Panc1 (cell line): Measurements from ENCODE around the gene RAI2. TPM values are rescaled to one million over a fixed set of nuclear protein-coding genes. Genes with fewer than 3 reads are reported as not detected.

Experiments used
- ATAC-seq: fragments of 200-7000 bp; cut with Tn5 transposase; 2 replicates; pipeline ENCODE4 v1.9.1; 2020; ENCODE audit warnings: mild to moderate bottlenecking, moderate library complexity
- BruUV-seq: library from RNA; stranded (reverse); fragments of 400-500 nt; replicated peaks from 2 replicates; lab custom pipeline; 2021; lab: Mats Ljungman, UMichigan
- CTCF ChIA-PET: fragments of 300-600 bp; sonication (Branson Sonifier 250); formaldehyde crosslinking; loops from one replicate; lab custom pipeline; 2022; ENCODE audit warnings: antibody characterized with exemption; lab: Charles Lee
- POLR2A ChIA-PET: fragments of 300-600 bp; sonication (Branson Sonifier 250); formaldehyde crosslinking; loops from one replicate; lab custom pipeline; 2022; ENCODE audit warnings: antibody characterized with exemption; lab: Charles Lee
- DNase-seq: peaks from one replicate; pipeline ENCODE4 v3.0.0-alpha.2; 2010; ENCODE audit warnings: low read depth, low spot score
- H3K27ac ChIP-seq: 2 replicates; pipeline ENCODE4 v1.5.1; 2011; ENCODE audit warnings: mild to moderate bottlenecking, low read length, inconsistent platforms
- H3K27me3 ChIP-seq: fragments of 200-500 bp; sonication (Bioruptor generic); 2 replicates; pipeline ENCODE4 v1.6.0; 2014; ENCODE audit warnings: low read length, inconsistent platforms; ENCODE audit not compliant: control insufficient read depth, insufficient read depth
- H3K36me3 ChIP-seq: fragments of 200-500 bp; sonication (Bioruptor generic); 2 replicates; pipeline ENCODE4 v1.5.1; 2014; ENCODE audit warnings: inconsistent platforms, mild to moderate bottlenecking, low read length, moderate library complexity; ENCODE audit not compliant: control insufficient read depth, insufficient read depth
- H3K4me1 ChIP-seq: 2 replicates; pipeline ENCODE4 v1.5.1; 2011; ENCODE audit warnings: inconsistent platforms, mild to moderate bottlenecking, low read length, moderate library complexity; ENCODE audit not compliant: control insufficient read depth, insufficient read depth
- H3K4me3 ChIP-seq, 2 experiments: 2 replicates each; pipeline ENCODE4 v1.5.1; 2011 to 2012; ENCODE audit warnings: low read depth in 2 of 2, low read length in 2 of 2, mild to moderate bottlenecking in 2 of 2, inconsistent platforms in 1 of 2, moderate library complexity in 1 of 2
- H3K9me3 ChIP-seq: fragments of 200-500 bp; sonication (Bioruptor generic); 2 replicates; pipeline ENCODE4 v1.5.1; 2014; ENCODE audit warnings: low read depth, mild to moderate bottlenecking, inconsistent platforms, low read length, moderate library complexity; ENCODE audit not compliant: control insufficient read depth, insufficient read depth
- POLR2AphosphoS5 ChIP-seq: IDR thresholded peaks from 2 replicates; pipeline ENCODE4 v1.6.1; 2012; ENCODE audit warnings: mild to moderate bottlenecking, low read depth, low read length, moderate library complexity
- SIN3A ChIP-seq: IDR thresholded peaks from 2 replicates; pipeline ENCODE4 v1.6.1; 2012; ENCODE audit warnings: low read depth, mild to moderate bottlenecking, low read length, moderate library complexity, borderline replicate concordance; ENCODE audit not compliant: insufficient read depth
- TCF7L2 ChIP-seq: IDR thresholded peaks from 2 replicates; pipeline ENCODE4 v1.6.1; 2011; ENCODE audit warnings: mild to moderate bottlenecking, low read depth, low read length, inconsistent platforms
- in situ Hi-C: cut with HindIII; loops from 2 replicates; pipeline ENCODE4 v1.10.0; 2016; ENCODE audit warnings: low sequenced_read_pairs, low pct_unique_long_range_greater_than_20kb
- intact Hi-C: fragments of 100-400 bp; cut with micrococcal nuclease; formaldehyde crosslinking; loops from one replicate; pipeline ENCODE4 v1.10.0; 2022; ENCODE audit not compliant: unreplicated experiment
- total RNA-seq: library from RNA; stranded (reverse); gene quantifications from one replicate; pipeline ENCODE4 v1.2.1, GENCODE V29; 2021; ENCODE audit not compliant: unreplicated experiment
- TF ChIP-seq, protein P1 (sequence below), 2 experiments: IDR thresholded peaks; 2 replicates each; pipeline ENCODE4 v1.6.1; 2011 to 2012; ENCODE audit warnings: low read depth in 2 of 2, control low read depth in 1 of 2, low read length in 1 of 2, mild to moderate bottlenecking in 1 of 2, moderate library complexity in 1 of 2; ENCODE audit not compliant: insufficient read depth in 1 of 2
- TF ChIP-seq, protein P2 (sequence below): fragments of 450-650 bp; IDR thresholded peaks from 2 replicates; pipeline ENCODE4 v1.5.1; 2017; ENCODE audit warnings: mild to moderate bottlenecking

RAI2 gene
- total RNA-seq, 1 experiment from 2014 or later: 0.13 TPM

DNA sequence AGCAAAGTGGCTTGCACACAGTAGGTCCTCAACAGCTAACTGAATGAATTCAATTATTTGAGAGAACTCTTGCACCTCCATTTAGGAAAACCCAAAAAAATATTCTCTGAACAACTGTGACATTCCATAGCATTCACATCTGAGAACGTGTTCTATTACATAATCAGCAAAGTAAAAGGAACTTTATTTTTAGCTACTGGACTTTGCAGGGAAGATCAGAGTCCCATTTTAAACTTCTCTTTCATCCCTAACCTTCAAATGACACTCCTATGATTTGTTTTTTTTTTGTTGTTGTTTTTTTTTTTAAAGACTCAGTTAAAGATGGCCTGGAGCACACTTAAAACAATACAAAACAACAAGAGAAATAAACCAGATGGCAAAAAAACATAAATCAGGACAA lies 30.9 kb downstream of the RAI2 start:
- intact Hi-C loops: no loop called here
- BruUV-seq: no TSS peak

DNA sequence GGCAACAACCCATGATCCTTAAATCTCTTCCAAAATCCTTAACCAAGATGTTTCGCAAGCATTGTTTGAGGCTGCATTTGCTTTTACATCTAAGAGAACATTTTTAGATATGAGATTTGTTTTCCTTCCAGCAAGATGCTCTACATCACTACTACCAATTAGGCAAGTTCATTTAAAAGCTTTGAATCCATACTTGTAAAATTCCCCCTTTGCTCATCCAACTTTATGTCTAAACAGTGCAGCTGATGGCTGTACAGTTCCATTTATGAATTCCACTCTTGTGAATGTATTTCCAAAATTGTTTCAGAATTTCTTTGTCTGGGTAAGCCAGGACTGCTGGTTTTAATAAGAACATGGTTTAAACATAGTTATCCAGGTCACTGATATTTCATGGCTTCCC lies 31.5 kb downstream of the RAI2 start:
- no peak for DNase-seq
- CTCF ChIA-PET: no interaction called here
- ATAC-seq: no peak
- Histone ChIP-seq H3K4me3 (no peak overlapping the region), H3K27me3 (no peaks in the 10 kb centered on the region), H3K4me1 (no peaks in the 10 kb centered on the region), H3K36me3 (no peaks in the 10 kb centered on the region), H3K27ac (no peak overlapping the region), H3K9me3 (no peaks in the 10 kb centered on the region)
- POLR2A ChIA-PET: no interaction called here
- intact Hi-C loops: no loop called here
- BruUV-seq: no TSS peak
- in situ Hi-C loops: no loop called here
- TF ChIP-seq POLR2AphosphoS5: no peak
- TF ChIP-seq SIN3A: no peak
- TF ChIP-seq, protein P1, sequence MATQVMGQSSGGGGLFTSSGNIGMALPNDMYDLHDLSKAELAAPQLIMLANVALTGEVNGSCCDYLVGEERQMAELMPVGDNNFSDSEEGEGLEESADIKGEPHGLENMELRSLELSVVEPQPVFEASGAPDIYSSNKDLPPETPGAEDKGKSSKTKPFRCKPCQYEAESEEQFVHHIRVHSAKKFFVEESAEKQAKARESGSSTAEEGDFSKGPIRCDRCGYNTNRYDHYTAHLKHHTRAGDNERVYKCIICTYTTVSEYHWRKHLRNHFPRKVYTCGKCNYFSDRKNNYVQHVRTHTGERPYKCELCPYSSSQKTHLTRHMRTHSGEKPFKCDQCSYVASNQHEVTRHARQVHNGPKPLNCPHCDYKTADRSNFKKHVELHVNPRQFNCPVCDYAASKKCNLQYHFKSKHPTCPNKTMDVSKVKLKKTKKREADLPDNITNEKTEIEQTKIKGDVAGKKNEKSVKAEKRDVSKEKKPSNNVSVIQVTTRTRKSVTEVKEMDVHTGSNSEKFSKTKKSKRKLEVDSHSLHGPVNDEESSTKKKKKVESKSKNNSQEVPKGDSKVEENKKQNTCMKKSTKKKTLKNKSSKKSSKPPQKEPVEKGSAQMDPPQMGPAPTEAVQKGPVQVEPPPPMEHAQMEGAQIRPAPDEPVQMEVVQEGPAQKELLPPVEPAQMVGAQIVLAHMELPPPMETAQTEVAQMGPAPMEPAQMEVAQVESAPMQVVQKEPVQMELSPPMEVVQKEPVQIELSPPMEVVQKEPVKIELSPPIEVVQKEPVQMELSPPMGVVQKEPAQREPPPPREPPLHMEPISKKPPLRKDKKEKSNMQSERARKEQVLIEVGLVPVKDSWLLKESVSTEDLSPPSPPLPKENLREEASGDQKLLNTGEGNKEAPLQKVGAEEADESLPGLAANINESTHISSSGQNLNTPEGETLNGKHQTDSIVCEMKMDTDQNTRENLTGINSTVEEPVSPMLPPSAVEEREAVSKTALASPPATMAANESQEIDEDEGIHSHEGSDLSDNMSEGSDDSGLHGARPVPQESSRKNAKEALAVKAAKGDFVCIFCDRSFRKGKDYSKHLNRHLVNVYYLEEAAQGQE (IDR thresholded peaks at IDR 0.05; ENCODE audit: insufficient read depth in 1 of 2, low read depth in 2 of 2, low read length in 1 of 2): no peak
- TF ChIP-seq, protein P2, sequence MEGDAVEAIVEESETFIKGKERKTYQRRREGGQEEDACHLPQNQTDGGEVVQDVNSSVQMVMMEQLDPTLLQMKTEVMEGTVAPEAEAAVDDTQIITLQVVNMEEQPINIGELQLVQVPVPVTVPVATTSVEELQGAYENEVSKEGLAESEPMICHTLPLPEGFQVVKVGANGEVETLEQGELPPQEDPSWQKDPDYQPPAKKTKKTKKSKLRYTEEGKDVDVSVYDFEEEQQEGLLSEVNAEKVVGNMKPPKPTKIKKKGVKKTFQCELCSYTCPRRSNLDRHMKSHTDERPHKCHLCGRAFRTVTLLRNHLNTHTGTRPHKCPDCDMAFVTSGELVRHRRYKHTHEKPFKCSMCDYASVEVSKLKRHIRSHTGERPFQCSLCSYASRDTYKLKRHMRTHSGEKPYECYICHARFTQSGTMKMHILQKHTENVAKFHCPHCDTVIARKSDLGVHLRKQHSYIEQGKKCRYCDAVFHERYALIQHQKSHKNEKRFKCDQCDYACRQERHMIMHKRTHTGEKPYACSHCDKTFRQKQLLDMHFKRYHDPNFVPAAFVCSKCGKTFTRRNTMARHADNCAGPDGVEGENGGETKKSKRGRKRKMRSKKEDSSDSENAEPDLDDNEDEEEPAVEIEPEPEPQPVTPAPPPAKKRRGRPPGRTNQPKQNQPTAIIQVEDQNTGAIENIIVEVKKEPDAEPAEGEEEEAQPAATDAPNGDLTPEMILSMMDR: no peak
- no peak for TF ChIP-seq TCF7L2

More for the DNA sequence above, 30.9 kb downstream of the RAI2 start:
- Histone ChIP-seq H3K4me1 (no peaks in the 10 kb centered on the region), H3K9me3 (no peaks in the 10 kb centered on the region), H3K36me3 (no peaks in the 10 kb centered on the region), H3K27ac (no peak overlapping the region), H3K4me3 (no peak overlapping the region), H3K27me3 (no peaks in the 10 kb centered on the region)
- in situ Hi-C loops: no loop called here
- ChIA-PET POLR2A (no interaction called here), CTCF (no interaction called here)
- ATAC-seq (no peak), DNase-seq (no peak)
- TF ChIP-seq, protein P1 (IDR thresholded peaks at IDR 0.05; ENCODE audit: insufficient read depth in 1 of 2, low read depth in 2 of 2, low read length in 1 of 2): no peak
- TF ChIP-seq TCF7L2: no peak
- TF ChIP-seq SIN3A: no peak
- TF ChIP-seq, protein P2: no peak
- no peak for TF ChIP-seq POLR2AphosphoS5
